ENCODE results near the gene TBX3.
A peak's percentile ranks its signal among the peaks of the same experiment; 100 is the strongest.

TBX3 gene

DNA sequence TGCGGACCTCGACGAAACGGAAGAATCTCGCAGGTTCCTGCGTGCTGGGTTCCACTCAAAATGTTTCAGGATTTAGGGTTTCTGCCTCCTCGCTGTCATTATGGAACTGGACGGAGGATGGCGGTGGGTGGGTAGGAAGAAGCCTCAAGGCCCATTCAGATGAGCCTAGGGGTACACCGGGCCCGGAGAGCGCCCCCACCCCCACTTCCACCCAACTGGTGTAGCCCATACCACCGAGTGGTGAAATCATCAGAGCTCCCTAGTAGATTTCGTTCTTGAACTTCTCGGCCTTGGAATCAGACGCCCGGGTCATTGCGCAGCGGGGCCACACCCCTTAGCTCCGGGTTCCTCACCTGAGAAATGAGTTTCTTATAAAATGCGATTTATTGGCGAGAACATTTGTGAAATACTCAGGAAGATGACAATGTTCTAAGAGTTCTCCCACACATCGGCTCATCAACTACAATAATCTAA lies 13.3 kb upstream of the TBX3 start:
- TF ChIP-seq, protein P1, sequence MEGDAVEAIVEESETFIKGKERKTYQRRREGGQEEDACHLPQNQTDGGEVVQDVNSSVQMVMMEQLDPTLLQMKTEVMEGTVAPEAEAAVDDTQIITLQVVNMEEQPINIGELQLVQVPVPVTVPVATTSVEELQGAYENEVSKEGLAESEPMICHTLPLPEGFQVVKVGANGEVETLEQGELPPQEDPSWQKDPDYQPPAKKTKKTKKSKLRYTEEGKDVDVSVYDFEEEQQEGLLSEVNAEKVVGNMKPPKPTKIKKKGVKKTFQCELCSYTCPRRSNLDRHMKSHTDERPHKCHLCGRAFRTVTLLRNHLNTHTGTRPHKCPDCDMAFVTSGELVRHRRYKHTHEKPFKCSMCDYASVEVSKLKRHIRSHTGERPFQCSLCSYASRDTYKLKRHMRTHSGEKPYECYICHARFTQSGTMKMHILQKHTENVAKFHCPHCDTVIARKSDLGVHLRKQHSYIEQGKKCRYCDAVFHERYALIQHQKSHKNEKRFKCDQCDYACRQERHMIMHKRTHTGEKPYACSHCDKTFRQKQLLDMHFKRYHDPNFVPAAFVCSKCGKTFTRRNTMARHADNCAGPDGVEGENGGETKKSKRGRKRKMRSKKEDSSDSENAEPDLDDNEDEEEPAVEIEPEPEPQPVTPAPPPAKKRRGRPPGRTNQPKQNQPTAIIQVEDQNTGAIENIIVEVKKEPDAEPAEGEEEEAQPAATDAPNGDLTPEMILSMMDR (IDR thresholded peaks at IDR 0.05; ENCODE audit: low read length, missing control alignments) = no peak
- no peak overlapping the region for H3K4me3 ChIP-seq (replicated peaks; ENCODE audit: low read depth, low read length)
- no peak for DNase-seq (ENCODE audit: low read depth)

DNA sequence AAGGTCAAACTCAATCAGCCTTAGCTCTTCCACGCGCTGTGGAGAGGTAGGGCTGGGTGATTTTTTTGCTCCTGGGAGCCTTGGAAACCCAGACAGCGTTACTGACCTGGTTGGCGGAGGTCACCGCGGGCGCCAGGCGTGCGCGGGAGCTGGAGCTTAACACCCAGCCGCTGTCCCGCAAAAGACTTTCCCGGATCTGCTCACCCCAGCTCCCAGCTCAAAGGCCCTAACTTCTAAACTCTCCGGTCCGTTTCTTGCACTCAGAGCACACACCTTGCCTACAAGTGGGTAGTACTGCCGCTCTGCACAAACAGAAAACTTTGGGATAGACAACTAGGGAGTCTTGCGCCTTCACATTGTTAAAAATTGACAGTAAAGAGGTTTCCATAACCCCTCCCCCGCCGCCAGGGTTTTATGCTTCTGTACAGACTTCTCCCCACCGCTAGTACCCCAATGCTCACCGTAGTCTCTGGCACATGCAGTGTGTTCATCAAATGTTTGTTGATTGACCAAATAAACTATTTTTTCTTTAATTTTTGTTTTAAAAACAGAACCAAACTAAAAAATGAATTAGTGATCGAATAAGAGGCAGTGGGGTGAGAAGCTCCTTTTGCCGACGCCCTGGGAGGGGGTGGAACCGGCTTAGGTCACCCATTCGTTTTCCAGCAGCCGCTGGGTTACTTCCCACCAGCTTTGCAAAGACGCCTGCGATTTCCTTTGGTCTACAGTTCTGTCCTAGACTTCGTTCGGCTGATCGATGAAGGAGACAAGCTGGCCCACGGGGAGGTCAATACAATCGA lies 12.7 kb upstream of the TBX3 start:
- no peak overlapping the region for H3K4me3 ChIP-seq (replicated peaks; ENCODE audit: low read depth, low read length)
- TF ChIP-seq, protein P1 (IDR thresholded peaks at IDR 0.05; ENCODE audit: low read length, missing control alignments) = no peak
- no peak for DNase-seq (ENCODE audit: low read depth)

DNA sequence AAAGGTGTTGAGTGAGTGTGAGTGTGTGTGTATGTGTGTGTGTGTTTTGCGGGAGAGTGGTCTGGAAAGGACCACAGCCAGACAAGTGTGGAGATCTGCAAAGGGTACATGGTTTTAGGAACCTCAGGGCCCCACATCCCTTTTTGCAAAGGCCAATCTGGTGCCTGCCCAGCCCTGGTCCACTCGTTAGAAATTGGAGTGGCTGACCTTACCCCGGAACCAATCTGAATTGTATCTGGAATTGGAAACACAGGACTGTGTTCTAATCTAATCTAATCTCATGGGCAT lies 11.3 kb upstream of the TBX3 start:
- TF ChIP-seq, protein P1 (IDR thresholded peaks at IDR 0.05; ENCODE audit: low read length, missing control alignments) = no peak
- no peak for DNase-seq (ENCODE audit: low read depth)

DNA sequence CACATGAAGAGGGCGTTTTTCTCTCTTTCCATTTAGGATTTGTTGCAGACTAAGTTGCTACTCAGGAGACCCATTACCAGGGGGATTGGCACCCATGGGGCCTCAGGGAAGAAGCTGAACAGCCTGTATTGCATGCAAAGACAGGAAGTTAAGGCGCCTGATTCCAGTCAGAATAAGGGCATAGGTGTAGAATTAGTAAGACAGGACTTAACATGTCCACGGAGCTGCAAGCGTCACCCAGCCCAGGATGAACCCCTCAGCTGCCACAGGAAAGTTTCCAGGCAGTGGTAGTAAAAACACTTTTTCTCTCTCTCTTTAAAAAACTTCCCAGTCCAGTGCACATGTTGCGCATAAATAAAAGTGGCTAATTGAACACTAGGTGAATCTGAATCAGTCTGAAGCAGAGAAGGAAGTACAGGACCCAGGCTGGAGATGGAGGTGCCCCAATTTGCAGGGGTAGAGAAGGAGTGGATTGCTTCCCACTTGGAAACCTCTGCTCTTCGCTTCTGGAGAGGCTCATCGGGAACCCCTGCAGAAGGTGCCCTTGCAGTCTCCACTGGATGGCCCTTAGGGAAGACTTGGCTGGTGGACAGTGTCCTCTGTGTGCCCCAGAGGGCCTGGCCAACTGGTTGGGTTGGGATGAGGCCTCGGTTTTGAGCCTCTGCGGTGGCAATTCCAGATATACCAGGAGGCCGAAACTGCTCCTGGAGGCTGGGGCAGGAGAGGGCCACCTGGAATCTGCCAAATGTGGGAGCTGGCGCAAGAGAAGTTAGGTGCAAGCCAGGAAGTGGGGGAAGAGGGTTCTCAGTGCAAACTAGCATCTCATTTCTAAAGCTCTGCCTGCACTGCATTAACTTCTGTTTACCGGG lies 10.7 kb upstream of the TBX3 start:
- no peak for DNase-seq (ENCODE audit: low read depth)
- H3K4me3 ChIP-seq (replicated peaks; ENCODE audit: low read depth, low read length) = no peak overlapping the region
- TF ChIP-seq, protein P1 (IDR thresholded peaks at IDR 0.05; ENCODE audit: low read length, missing control alignments) = no peak

More for the DNA sequence above, 11.3 kb upstream of the TBX3 start:
- H3K4me3 ChIP-seq (replicated peaks; ENCODE audit: low read depth, low read length) = no peak overlapping the region

DNA sequence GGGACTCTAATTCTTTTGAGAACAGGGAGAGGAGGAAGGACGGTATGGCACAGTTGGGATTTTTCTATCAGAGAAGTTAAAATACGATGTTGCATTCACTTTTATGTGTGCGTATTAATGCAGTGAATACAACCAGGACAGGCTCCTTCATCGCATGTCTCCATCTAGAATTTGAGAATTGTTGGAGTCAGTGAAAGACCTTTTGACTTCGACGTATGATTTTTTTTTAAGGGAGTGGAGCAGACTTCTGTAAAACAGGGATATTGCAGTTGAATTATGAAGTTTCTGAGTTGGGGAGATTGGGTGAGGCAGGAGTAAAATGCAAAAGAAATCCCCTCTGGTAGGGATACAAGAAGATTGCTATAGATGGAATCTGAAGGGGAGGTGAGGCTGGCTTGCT lies 9.6 kb upstream of the TBX3 start:
- no peak for DNase-seq (ENCODE audit: low read depth)
- TF ChIP-seq, protein P1 (IDR thresholded peaks at IDR 0.05; ENCODE audit: low read length, missing control alignments) = no peak
- no peak overlapping the region for H3K4me3 ChIP-seq (replicated peaks; ENCODE audit: low read depth, low read length)

DNA sequence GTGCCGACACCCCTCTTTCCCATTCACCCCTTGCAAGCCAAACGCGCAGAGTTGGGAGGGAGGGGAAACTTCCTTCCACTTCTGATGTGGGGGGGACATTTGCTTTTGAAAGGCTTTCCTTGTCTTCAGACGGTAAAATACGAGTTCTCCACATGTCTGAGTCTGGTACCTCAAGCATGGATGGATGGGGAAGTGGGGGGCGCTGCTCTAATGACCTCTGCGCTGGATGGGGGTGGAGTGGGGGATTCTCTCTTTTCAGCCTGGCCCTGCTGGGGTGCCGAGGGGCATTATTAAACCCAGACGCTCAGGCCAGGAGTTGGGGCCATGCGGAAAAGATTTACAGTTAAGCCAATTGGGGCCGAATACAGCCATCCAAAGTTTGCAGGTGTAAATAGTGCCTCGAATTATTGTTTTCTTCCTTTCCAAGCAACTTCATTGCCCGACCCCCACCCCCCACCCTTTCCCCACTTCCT lies 9.1 kb upstream of the TBX3 start:
- peak overlapping the region; percentile 53 for H3K4me3 ChIP-seq (replicated peaks; ENCODE audit: low read depth, low read length)
- TF ChIP-seq, protein P1 (IDR thresholded peaks at IDR 0.05; ENCODE audit: low read length, missing control alignments) = no peak
- no peak for DNase-seq (ENCODE audit: low read depth)

Measured in fibroblast of pulmonary artery (primary cell).